ENCODE measurements around the gene CXCL17. TPM values are rescaled to one million over a fixed set of nuclear protein-coding genes. Genes with fewer than 3 reads are reported as not detected.

Gene CXCL17
- total RNA-seq, 1 donor from 2014 or later: 0.31 TPM

DNA sequence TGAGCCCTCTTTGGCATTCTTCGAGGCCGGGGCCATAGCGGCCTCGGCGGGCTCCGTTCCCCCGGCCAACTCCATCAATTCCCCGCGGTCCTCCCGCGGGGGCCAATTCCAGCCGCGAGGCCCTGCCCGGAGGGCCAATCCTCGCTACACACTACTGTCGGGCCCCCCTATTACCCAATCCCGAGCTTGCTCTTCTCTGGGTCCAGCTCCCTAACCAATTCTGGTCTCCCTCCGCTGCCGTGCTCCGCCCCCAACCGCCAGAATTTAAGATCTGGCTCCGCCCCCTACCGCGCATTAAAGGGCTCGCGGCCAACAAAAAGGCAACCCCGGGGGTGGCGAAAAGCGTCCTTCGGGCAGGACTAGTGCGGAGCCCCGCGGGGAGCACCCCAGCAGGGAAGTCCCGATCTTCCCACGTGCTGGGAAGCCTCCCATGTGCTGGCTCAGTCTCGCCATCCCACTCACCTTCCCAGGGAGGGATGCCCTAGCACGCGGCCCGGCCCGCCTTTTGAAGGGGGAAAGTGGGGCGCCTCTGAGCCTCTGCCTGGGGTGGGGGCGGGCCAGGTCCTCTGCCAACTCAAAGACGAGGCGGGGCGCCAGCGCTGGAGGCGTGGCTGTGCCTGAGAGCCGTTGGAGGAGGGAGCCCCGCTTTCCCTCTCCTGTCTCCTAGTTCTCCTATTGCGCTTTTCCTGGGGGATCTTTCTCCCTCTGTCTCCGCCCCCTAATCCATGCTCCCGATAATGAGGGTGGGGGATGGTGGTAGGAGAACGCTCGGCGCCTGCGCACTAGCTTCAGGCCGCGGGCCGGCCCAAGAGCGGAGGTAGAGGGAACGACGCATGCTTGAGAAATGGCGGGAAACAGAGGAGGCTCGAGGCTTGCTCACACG is 19.0 kb downstream of the CXCL17 start:
- peak; percentile 91 for DNase-seq

DNA sequence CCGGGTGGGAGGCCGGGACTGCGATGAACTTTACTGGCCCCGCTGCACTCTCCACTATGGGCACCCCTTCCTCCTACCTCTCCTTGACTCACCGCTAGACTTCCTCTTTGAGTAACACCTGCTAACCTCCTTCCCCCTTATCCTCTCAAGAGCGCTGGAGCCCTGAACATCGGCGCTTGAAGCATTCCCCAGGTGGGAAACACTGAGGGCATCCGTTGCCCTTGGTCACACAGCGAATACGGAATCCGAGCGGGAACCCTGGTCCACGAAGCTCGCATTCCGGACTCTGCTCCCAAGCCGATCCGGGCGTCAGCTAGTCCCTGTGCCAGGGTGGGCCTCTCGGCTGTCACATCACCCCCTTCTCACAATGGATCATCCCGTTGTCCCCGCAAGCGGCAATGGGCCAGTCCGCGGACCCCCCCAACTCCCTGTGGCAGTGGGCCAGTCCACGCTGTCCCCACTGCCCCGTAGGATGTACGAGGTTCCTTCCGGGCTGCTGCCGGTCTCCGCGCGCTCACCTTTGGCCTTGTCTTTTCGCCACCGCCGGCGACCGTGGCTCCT is 19.8 kb downstream of the CXCL17 start:
- DNase-seq: no peak

DNA sequence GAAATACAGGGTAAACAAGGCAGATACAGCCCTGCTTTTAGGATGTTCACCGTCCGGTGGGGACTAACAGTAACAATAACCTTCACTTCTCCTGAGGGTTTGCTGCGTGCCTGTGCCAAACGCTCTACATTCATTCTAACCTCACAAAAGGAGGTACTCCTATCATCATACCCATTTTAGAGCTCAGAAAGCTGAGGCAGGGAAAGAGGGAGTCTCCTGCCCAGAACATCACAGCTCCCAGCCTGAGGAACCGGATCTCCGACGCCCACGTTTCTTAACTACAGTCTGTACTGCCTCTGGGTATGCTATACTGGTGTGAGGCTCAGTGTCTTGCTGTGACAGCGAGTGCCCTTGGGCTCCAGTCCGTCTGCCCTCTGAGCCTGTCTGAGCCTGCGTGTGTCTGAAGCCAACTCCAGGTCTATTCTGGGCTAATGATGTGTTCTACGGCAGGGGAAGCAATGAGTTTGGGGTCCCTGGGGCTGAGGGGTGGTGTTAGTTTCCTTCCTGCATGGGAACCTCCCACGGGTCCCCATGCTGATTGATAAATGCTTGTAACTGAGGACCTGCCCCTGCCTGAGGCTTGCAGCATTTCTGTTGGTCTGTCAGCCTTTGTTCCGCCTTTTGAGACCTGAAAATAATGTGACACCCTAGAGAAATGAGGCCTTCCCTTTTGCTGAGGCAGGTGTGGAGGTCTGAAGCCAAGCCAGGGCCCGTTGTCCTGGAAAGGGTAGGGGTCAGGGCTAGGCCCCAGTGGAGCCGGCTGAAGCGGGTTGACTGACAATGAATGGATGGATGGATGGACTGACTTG is 20.4 kb downstream of the CXCL17 start:
- no peak for DNase-seq

- DNase-seq: no peak
These were observed 21.1 kb downstream of the CXCL17 start for GRCh38 chr19:42421591-42422031.

DNA sequence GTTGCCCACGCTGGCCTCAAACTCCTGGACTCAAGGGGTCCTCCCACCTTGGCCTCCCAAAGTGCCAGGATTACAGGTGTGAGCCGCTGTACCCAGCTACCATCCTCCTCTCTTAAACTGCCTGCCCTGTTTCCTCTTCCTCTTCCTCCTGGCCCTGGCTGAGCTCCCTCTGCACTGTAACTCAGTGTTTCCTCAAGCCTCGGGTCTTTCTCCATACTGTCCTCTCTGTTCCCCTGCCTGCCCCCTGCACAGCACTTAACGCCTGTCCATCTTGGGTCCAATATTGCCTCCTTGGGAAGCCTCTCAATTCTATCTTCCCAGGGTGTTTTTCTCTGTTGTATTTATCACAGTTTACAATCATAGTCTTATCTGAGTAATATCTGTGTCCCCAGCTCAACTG is 21.6 kb downstream of the CXCL17 start:
- no peak for DNase-seq

GRCh38 chr19:42420055-42420544 is 22.6 kb downstream of the CXCL17 start:
- DNase-seq: no peak

DNA sequence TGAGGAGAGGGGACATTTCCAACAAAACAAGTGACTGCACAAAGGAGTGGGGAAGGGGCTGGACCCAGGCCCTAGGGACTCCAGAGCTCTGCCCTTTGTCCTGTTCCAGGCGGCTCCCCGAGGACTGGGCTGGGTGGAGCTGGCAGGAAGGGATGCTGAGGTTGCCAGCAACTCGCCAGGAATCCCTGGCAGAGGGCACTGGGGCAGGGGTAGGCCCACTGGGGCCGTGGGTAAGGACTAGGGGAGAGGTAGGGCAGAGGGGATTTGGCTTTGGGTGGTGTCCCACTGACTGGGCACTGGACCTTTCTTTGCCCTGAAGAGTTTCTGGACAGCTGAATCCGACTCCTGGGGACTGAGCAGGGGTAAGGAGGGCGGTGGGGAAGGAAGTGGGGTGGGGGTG is 23.4 kb downstream of the CXCL17 start:
- no peak for DNase-seq

GRCh38 chr19:42412661-42413076 is 30.1 kb downstream of the CXCL17 start:
- DNase-seq: peak; percentile 69

DNA sequence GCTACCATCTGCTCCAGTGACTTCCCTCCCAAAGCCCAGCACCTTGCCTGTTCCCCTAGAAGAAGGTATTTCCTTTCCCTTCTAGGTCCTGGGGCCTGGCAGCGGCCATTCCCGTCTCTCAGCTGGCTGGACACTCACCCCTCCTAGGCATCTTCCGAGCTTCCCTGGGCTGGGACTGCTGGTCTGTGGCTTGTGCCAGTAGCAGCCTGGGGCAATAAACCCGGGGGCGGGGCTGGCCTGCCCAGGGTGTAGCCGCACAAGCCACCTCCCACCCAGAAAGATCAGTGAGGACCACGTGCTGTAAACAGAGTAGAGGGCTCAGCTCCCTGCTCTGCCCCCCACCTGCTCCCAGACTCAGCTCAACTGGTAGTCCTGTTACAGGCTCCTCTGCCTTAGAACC is 30.5 kb downstream of the CXCL17 start:
- peak; percentile 58 for DNase-seq

- no peak for DNase-seq
These were observed 31.1 kb downstream of the CXCL17 start for GRCh38 chr19:42411581-42412178.

DNA sequence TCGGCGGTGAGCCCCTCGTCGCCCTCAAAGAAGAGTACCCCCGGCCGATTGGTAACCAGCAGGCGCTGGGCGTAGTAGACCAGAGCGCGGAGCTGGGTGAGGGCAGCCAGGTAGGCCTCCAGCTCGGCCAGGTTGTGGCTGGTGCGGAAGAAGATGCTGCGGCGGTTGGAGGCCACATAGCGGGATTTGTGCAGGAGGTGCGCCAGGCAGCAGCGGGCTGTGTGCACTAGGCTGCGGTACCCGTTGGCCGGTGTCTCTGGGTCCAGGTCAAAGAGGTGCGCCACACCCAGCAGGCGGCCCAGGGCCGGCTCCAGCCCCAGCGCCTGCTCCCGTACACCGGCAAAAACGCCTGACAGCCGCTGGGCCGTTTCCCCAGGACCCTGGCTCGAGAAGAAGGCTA is 32.4 kb downstream of the CXCL17 start:
- DNase-seq: no peak

- DNase-seq: no peak
These were observed 33.3 kb downstream of the CXCL17 start for GRCh38 chr19:42409477-42409876.

DNA sequence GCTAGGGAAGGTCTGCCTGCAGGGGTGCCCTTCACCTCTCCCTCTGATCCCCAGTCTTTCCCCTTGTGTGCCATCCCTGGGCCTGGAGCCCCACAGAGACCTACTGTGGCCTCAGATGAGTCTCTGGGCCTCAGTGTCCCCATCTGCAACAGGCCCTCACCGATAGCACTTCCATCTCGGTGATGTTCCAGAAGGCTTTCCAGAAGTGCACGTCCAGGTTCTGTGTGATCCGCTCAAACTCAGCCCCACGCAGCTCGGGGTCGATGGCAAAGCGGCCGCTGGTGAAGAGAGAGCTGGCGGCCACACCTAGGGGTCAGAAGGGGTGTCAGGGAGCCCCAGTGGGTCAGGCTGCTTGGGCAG is 35.0 kb downstream of the CXCL17 start:
- DNase-seq: no peak

DNA sequence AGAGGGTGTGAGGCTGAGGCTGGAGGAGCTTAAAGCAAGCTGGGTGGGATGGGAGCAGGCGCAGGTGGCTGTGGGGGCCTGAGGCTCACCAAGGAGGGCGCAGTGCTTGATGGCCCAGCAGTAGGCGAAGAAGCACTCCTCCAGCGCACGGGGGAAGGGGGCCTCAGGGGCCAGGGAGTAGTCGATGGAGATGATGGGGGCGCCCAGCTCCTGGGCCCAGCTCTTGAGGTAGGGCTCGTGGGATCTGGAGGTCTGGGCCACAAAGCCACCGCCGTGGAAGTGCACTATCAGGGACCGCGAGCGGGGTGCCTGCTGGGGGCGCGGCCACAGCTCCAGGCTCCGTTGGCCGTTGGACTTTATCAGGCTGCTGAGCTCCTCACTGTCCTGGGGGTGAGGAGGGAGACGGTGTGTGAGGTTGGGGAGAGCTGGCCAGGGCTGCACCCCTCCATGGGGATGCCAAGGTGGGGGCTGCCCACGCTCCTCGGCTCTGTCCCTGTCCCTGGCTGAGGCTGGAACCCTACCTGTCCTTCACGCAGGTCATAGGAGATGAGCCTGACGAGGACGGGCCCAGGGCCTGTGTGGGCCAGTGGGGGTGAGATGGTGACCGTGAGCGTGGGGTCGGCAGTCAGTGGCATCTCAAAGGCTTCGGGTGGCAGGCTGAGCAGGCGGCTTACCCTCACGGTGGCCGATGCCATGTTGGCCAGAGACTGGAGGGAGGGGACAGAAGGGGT is 35.5 kb downstream of the CXCL17 start:
- no peak for DNase-seq

GRCh38 chr19:42406111-42406510 is 36.6 kb downstream of the CXCL17 start:
- DNase-seq: no peak

- DNase-seq: no peak
These were observed 39.2 kb downstream of the CXCL17 start for GRCh38 chr19:42403586-42403985.

- no peak for DNase-seq
These were observed 40.2 kb downstream of the CXCL17 start for GRCh38 chr19:42402376-42403116.

GRCh38 chr19:42401365-42402303 is 41.1 kb downstream of the CXCL17 start:
- DNase-seq: peak; percentile 53

- DNase-seq: no peak
These were observed 42.3 kb downstream of the CXCL17 start for GRCh38 chr19:42400404-42400803.
